ENCODE measurements around the gene NRP2. TPM values are rescaled to one million over a fixed set of nuclear protein-coding genes. Genes with fewer than 3 reads are reported as not detected.

Gene NRP2
- total and polyA plus RNA-seq, 11 donors = 2.0 to 57.5 (median 4.7) TPM

GRCh38 chr2:205757271-205757670 is 75.0 kb downstream of the NRP2 start:
- Histone ChIP-seq H3K9me3 (no peaks in the 10 kb centered on the region), H3K27me3 (no peaks in the 10 kb centered on the region), H3K27ac (peak overlapping the region in 4 of 12 donors; percentile 11 to 75 (median 38)), H3K4me3 (no peak overlapping the region), H3K36me3 (peaks cover 0 to 28% (median 3%) of the 10 kb centered on the region in 9 donors), H3K4me1 (peaks cover 0 to 51% (median 12%) of the 10 kb centered on the region in 12 donors)
- DNase-seq (no peak), ATAC-seq (no peak)
- TF ChIP-seq CTCF (IDR thresholded peaks at IDR 0.05) (no peak), POLR2A (IDR thresholded peaks at IDR 0.05) (no peak)
- intact Hi-C loops (cut with DNase I) = loop anchor here in 4 of 10 donors (5.0 kb wide), 2 partner anchors 50 to 70 kb away; no protein-coding TSS in a partner anchor
- 95 to 97% (median 96%) methylated on average over 4 of the region's 4 CpGs for WGBS, 4 donors

- Histone ChIP-seq H3K9me3 (no peaks in the 10 kb centered on the region), H3K36me3 (peaks cover 0 to 24% (median 3%) of the 10 kb centered on the region in 9 donors), H3K4me1 (peaks cover 0 to 52% (median 12%) of the 10 kb centered on the region in 12 donors), H3K27ac (peak overlapping the region in 7 of 12 donors; percentile 8 to 75 (median 35)), H3K27me3 (no peaks in the 10 kb centered on the region), H3K4me3 (no peak overlapping the region)
- no peak for TF ChIP-seq POLR2A (IDR thresholded peaks at IDR 0.05)
- TF ChIP-seq CTCF (IDR thresholded peaks at IDR 0.05) = no peak
- DNase-seq = no peak
- intact Hi-C loops (cut with DNase I) = loop anchor here in 4 of 10 donors (5.0 kb wide), 2 partner anchors 51 to 71 kb away; no protein-coding TSS in a partner anchor
- 54 to 65% (median 59%) methylated on average over 4 of the region's 4 CpGs for WGBS, 4 donors
- peak; percentile 40 to 72 (median 50) for ATAC-seq
These were observed 75.8 kb downstream of the NRP2 start for GRCh38 chr2:205758051-205758450.

GRCh38 chr2:205758500-205758899 is 76.2 kb downstream of the NRP2 start:
- no peak overlapping the region for H3K4me3 ChIP-seq
- TF ChIP-seq CTCF (IDR thresholded peaks at IDR 0.05) (no peak), POLR2A (IDR thresholded peaks at IDR 0.05) (no peak)
- peaks cover 0 to 56% (median 14%) of the 10 kb centered on the region in 12 donors for H3K4me1 ChIP-seq
- 58 to 74% (median 67%) methylated on average over 5 of the region's 5 CpGs for WGBS, 4 donors
- DNase-seq (peak in 1 of 5 donors; percentile 36), ATAC-seq (peak in 1 of 4 donors; percentile 38)
- H3K27ac ChIP-seq = peak overlapping the region in 5 of 12 donors; percentile 10 to 75 (median 35)
- intact Hi-C loops (cut with DNase I) = loop anchor here in 4 of 10 donors (5.0 kb wide), 2 partner anchors 51 to 71 kb away; no protein-coding TSS in a partner anchor
- peaks cover 0 to under 1% (median 0%) of the 10 kb centered on the region in 9 donors for H3K27me3 ChIP-seq
- H3K9me3 ChIP-seq = no peaks in the 10 kb centered on the region
- peaks cover 0 to 23% (median 0%) of the 10 kb centered on the region in 9 donors for H3K36me3 ChIP-seq

GRCh38 chr2:205759257-205759656 is 77.0 kb downstream of the NRP2 start:
- intact Hi-C loops (cut with DNase I) = loop anchor here in 4 of 10 donors (5.0 kb wide), 2 partner anchors 52 to 72 kb away; no protein-coding TSS in a partner anchor
- H3K27ac ChIP-seq = peak overlapping the region in 1 of 12 donors; percentile 75
- peaks cover 0 to 5% (median 0%) of the 10 kb centered on the region in 9 donors for H3K27me3 ChIP-seq
- ATAC-seq = no peak
- peaks cover 0 to 23% (median 0%) of the 10 kb centered on the region in 9 donors for H3K36me3 ChIP-seq
- DNase-seq = peak in 1 of 5 donors; percentile 43
- peaks cover 0 to 60% (median 22%) of the 10 kb centered on the region in 12 donors for H3K4me1 ChIP-seq
- TF ChIP-seq CTCF (IDR thresholded peaks at IDR 0.05) = no peak
- no peak for TF ChIP-seq POLR2A (IDR thresholded peaks at IDR 0.05)
- WGBS, 4 donors = 71 to 78% (median 73%) methylated on average over 4 of the region's 4 CpGs
- H3K4me3 ChIP-seq = no peak overlapping the region
- H3K9me3 ChIP-seq = no peaks in the 10 kb centered on the region
